GM13976 (cell line): ENCODE results near the gene OSBP2.

ENCODE experiments used
- DNase-seq: peaks from one replicate; pipeline ENCODE4 v3.0.0; 2012; ENCODE audit warnings: low spot score
- CTCF ChIP-seq: IDR thresholded peaks from 2 replicates; pipeline ENCODE4 v1.5.1; 2012; ENCODE audit warnings: borderline replicate concordance, mild to moderate bottlenecking; ENCODE audit not compliant: insufficient read depth; ENCODE audit errors: extremely low read depth, missing control alignments, control extremely low read depth
- in situ Hi-C: fragments of 300-500 bp; cut with MboI; formaldehyde crosslinking; loops from one replicate; pipeline ENCODE4 v1.12.0; 2022; ENCODE audit warnings: low sequenced_read_pairs, mixed read lengths, inconsistent platforms; ENCODE audit not compliant: unreplicated experiment

Gene OSBP2

GRCh38 chr22:30650508-30651116 is 44.1 kb upstream of the OSBP2 start:
- in situ Hi-C loops: no loop called here
- no peak for DNase-seq
- no peak for TF ChIP-seq CTCF

- TF ChIP-seq CTCF: no peak
- DNase-seq: no peak
- in situ Hi-C loops: no loop called here
Measured at GRCh38 chr22:30652852-30653251, 41.8 kb upstream of the OSBP2 start.

- no peak for TF ChIP-seq CTCF
- DNase-seq: no peak
- in situ Hi-C loops: no loop called here
Measured at GRCh38 chr22:30654361-30654760, 40.3 kb upstream of the OSBP2 start.

GRCh38 chr22:30655532-30655931 is 39.1 kb upstream of the OSBP2 start:
- in situ Hi-C loops: no loop called here
- TF ChIP-seq CTCF: no peak
- no peak for DNase-seq

GRCh38 chr22:30662040-30662439 is 32.6 kb upstream of the OSBP2 start:
- no peak for DNase-seq
- in situ Hi-C loops: no loop called here

GRCh38 chr22:30664798-30665197 is 29.9 kb upstream of the OSBP2 start:
- DNase-seq: no peak
- in situ Hi-C loops: no loop called here
- TF ChIP-seq CTCF: no peak

More at GRCh38 chr22:30662040-30662439, 32.6 kb upstream of the OSBP2 start:
- TF ChIP-seq CTCF: no peak
